Prostate gland (tissue), 2 donors: ENCODE data around the gene GUCY1A2. TPM values are rescaled to one million over a fixed set of nuclear protein-coding genes. Genes with fewer than 3 reads are reported as not detected.

Experiments used
- DNase-seq: peaks from one replicate; pipeline ENCODE4 v3.0.0-alpha.2; 2019; ENCODE audit warnings: low spot score
- H3K27ac ChIP-seq, 2 donors: fragments of 200-600 bp; sonication (generic); 2 replicates each; pipeline ENCODE4 v1.5.1; 2017 to 2019
- H3K27me3 ChIP-seq: fragments of 200-600 bp; sonication (generic); replicated peaks from 2 replicates; pipeline ENCODE4 v1.5.1; 2019; ENCODE audit not compliant: insufficient read depth
- H3K36me3 ChIP-seq, 2 donors: fragments of 200-600 bp; sonication (generic); 1 replicate in 1 of 2; 2 replicates in 1 of 2; pipeline versions ENCODE4 v1.5.1 to v1.8.1; 2017 to 2019
- H3K4me1 ChIP-seq: fragments of 200-600 bp; sonication (generic); replicated peaks from 2 replicates; pipeline ENCODE4 v1.5.1; 2019
- H3K4me3 ChIP-seq, 2 donors: fragments of 200-600 bp; sonication (generic); 2 replicates each; pipeline ENCODE4 v1.5.1; 2017 to 2019
- H3K9me3 ChIP-seq: fragments of 200-600 bp; sonication (generic); 2 replicates; pipeline ENCODE4 v1.5.1; 2017
- POLR2A ChIP-seq: fragments of 450-650 bp; IDR thresholded peaks from one replicate; pipeline ENCODE4 v1.6.1; 2016; ENCODE audit warnings: antibody characterized with exemption, mild to moderate bottlenecking
- POLR2AphosphoS5 ChIP-seq: sonication (generic); formaldehyde crosslinking; IDR thresholded peaks from one replicate; pipeline ENCODE4 v1.6.1; 2017; ENCODE audit warnings: antibody characterized with exemption
- WGBS: methylation state at CpG from one replicate; pipeline ENCODE4 v1.1.5; 2018; 5-methylcytosine and 5-hydroxymethylcytosine counted together
- intact Hi-C: fragments of 100-400 bp; cut with DNase I; formaldehyde crosslinking; loops from one replicate; pipeline ENCODE4 v1.14.2; 2022
- total RNA-seq, 2 donors: library from RNA; depleted of rRNA; stranded (reverse); fragments of >200 nt; gene quantifications; one replicate each; pipeline ENCODE4 v1.1.0, GENCODE V29; 2016
- TF ChIP-seq, protein P1 (sequence below), 4 experiments: fragments of 200-600 bp in 2 of 4; fragments of 450-650 bp in 2 of 4; sonication (generic) in 2 of 4; IDR thresholded peaks; 1 replicate in 3 of 4; 2 replicates in 1 of 4; pipeline ENCODE4 v1.5.1; 2016 to 2019; ENCODE audit warnings: antibody characterized with exemption in 4 of 4, mild to moderate bottlenecking in 2 of 4, moderate library complexity in 2 of 4

Gene GUCY1A2
- total RNA-seq, 2 donors from 2014 or later = 1.2 to 15.3 TPM

DNA sequence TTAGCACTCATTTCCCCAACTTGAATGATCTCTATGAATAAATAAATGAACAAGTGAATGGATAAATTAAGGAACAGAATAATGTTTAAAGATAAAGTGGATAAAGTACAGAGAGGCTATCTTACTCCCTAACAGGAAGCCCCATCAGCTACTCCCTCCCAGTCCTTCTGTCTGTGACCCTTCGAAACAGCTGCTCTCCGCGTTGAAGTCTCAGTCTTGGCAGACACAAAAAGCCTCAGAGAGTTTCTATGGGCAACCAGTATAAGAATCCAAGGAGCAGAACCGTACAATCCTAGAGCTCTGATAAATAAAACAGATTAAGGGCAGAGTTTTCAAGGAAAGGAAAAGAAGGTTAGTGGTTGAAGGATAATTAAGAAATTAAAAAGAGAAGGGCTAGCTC is 35.0 kb downstream of the GUCY1A2 start:
- Histone ChIP-seq H3K36me3 (no peaks in the 10 kb centered on the region), H3K9me3 (no peaks in the 10 kb centered on the region), H3K4me1 (no peaks in the 10 kb centered on the region), H3K27me3 (no peaks in the 10 kb centered on the region), H3K4me3 (no peak overlapping the region), H3K27ac (no peak overlapping the region)
- DNase-seq = no peak
- TF ChIP-seq, protein P1, sequence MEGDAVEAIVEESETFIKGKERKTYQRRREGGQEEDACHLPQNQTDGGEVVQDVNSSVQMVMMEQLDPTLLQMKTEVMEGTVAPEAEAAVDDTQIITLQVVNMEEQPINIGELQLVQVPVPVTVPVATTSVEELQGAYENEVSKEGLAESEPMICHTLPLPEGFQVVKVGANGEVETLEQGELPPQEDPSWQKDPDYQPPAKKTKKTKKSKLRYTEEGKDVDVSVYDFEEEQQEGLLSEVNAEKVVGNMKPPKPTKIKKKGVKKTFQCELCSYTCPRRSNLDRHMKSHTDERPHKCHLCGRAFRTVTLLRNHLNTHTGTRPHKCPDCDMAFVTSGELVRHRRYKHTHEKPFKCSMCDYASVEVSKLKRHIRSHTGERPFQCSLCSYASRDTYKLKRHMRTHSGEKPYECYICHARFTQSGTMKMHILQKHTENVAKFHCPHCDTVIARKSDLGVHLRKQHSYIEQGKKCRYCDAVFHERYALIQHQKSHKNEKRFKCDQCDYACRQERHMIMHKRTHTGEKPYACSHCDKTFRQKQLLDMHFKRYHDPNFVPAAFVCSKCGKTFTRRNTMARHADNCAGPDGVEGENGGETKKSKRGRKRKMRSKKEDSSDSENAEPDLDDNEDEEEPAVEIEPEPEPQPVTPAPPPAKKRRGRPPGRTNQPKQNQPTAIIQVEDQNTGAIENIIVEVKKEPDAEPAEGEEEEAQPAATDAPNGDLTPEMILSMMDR (IDR thresholded peaks at IDR 0.05) = no peak
- TF ChIP-seq POLR2A (no peak), POLR2AphosphoS5 (no peak)
- 51% methylated on average over 4 of the region's 4 CpGs for WGBS
- intact Hi-C loops = no loop called here

DNA sequence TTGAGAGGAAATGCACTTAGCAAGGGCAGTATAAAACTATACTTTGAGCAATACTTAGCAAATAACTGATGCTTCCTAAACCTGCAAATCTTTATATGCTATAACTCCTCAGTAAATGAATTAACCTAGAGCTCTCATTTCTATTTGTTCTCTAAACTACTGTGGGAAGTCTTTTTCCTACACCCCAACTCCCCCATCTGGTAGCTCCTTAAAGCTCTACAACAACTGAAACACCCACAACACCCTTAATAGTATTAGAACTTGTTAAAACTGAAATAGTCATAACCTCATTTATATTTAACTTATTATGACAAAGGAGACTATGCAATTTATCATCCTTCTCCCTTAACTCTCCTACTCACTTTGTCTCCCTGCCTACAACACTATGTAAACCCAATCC is 43.4 kb downstream of the GUCY1A2 start:
- TF ChIP-seq POLR2A (no peak), POLR2AphosphoS5 (no peak)
- TF ChIP-seq, protein P1 (IDR thresholded peaks at IDR 0.05) = no peak
- H3K36me3 ChIP-seq = no peaks in the 10 kb centered on the region
- H3K27me3 ChIP-seq = no peaks in the 10 kb centered on the region
- no peak overlapping the region for H3K27ac ChIP-seq
- DNase-seq = no peak
- no peak overlapping the region for H3K4me3 ChIP-seq
- H3K4me1 ChIP-seq = no peaks in the 10 kb centered on the region
- no peaks in the 10 kb centered on the region for H3K9me3 ChIP-seq
- intact Hi-C loops = loop anchor here (5.0 kb wide), 1 partner anchor 42 kb away; the partner anchor contains the start of gene GUCY1A2

DNA sequence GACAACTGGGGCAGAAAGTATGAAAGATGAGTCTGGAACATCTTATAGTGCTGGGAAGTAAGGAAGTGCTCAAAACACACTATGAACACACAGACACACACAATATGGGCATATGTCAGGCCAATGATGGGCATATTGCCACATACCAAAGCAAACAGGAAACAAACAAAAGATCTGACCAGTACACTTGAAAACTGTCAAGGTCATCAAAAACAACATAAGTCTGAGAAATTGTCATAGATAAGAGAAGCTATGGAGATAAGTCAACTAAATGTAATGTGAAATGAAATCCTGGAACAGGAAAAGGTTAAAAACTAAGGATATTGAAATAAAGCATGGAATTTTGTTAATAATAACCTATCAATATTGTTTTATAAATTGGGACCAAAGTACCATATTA is 46.4 kb downstream of the GUCY1A2 start:
- Histone ChIP-seq H3K27ac (no peak overlapping the region), H3K27me3 (no peaks in the 10 kb centered on the region), H3K9me3 (no peaks in the 10 kb centered on the region), H3K36me3 (no peaks in the 10 kb centered on the region), H3K4me1 (no peaks in the 10 kb centered on the region), H3K4me3 (no peak overlapping the region)
- TF ChIP-seq, protein P1 (IDR thresholded peaks at IDR 0.05) = no peak
- TF ChIP-seq POLR2AphosphoS5 (no peak), POLR2A (no peak)
- intact Hi-C loops = no loop called here
- no peak for DNase-seq

DNA sequence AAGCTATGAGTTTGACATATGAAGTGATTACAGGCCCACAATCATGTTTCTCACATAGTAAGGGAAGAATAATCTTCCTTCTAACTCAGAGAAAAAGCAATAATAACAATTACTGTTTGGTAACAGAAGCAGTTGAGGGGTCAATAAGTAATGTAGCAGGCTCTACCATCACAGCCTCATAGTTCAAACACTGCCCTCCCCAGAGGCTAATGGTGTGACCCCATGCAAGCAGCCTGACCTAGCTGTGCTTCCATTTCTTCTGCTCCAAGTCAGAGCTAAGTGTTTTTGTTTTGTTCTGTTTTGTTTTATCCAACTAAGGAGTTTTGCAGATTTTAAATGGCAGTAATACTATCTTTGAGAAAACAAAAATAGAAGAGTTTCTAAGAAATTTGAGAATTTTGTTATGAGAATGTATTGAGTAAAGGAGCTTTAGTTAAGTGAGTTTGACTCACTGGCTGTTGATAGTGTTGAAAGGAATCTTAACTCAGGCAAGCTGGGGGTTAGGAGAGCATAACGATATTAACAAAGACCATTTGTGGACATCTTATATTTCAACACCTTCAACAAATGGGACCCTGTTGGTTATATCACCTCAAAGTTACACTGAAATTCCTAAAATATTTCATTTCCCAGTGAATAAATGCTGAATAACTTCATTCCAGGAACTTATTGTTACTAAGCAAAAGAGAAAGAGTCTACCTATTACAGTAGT is 48.5 kb downstream of the GUCY1A2 start:
- Histone ChIP-seq H3K9me3 (no peaks in the 10 kb centered on the region), H3K4me1 (no peaks in the 10 kb centered on the region), H3K36me3 (no peaks in the 10 kb centered on the region), H3K27me3 (no peaks in the 10 kb centered on the region), H3K4me3 (no peak overlapping the region), H3K27ac (no peak overlapping the region)
- TF ChIP-seq POLR2A (no peak), POLR2AphosphoS5 (no peak)
- TF ChIP-seq, protein P1 (IDR thresholded peaks at IDR 0.05) = no peak
- DNase-seq = no peak
- intact Hi-C loops = no loop called here
- 83% methylated on average over 1 of the region's 1 CpG for WGBS

DNA sequence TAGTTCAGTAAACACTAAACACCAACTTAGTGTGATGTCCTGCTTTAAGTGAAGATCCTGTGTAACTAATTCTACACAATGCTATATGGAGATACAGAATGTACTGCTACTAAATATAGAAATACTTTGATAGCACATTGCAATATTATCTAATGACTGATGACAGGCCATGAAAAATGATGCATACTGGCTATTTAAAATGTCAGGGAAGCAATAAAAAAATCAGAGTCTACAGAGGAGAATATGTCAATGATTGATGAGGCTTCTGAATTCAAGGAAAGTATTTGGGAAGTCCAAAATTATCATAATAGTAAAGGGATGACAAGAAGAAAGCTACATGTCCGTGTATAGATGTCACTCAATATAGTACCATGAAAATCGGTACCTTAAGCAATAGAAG is 55.3 kb downstream of the GUCY1A2 start:
- Histone ChIP-seq H3K4me3 (no peak overlapping the region), H3K4me1 (no peaks in the 10 kb centered on the region), H3K27ac (no peak overlapping the region), H3K27me3 (no peaks in the 10 kb centered on the region), H3K9me3 (no peaks in the 10 kb centered on the region), H3K36me3 (no peaks in the 10 kb centered on the region)
- DNase-seq = no peak
- intact Hi-C loops = no loop called here
- 88% methylated on average over 2 of the region's 2 CpGs for WGBS
- TF ChIP-seq POLR2AphosphoS5 = no peak
- TF ChIP-seq, protein P1 (IDR thresholded peaks at IDR 0.05) = no peak
- no peak for TF ChIP-seq POLR2A
